Mesenchymal stem cell (in vitro differentiated cells and primary cell): ENCODE data around the gene SHISA3.

Source experiments
- DNase-seq: peaks from one replicate; pipeline ENCODE4 v3.0.0-alpha.2; 2013
- H2AFZ ChIP-seq: one replicate; pipeline ENCODE4 v1.6.1; 2013; ENCODE audit warnings: low read depth, mild to moderate bottlenecking, control low read depth, inconsistent platforms, low read length, moderate library complexity
- H2AK5ac ChIP-seq: 2 replicates; pipeline ENCODE4 v1.6.1; 2013; ENCODE audit warnings: low read length, moderate library complexity, mild to moderate bottlenecking, inconsistent platforms; ENCODE audit not compliant: severe bottlenecking
- H2BK120ac ChIP-seq: one replicate; pipeline ENCODE4 v1.6.1; 2013; ENCODE audit warnings: low read depth, mild to moderate bottlenecking, inconsistent platforms, low read length, moderate library complexity
- H2BK12ac ChIP-seq, 2 experiments: one replicate each; pipeline ENCODE4 v1.6.1; 2013; ENCODE audit warnings: inconsistent platforms in 2 of 2, low read length in 2 of 2, mild to moderate bottlenecking in 2 of 2, moderate library complexity in 2 of 2, control low read depth in 1 of 2
- H2BK15ac ChIP-seq: one replicate; pipeline ENCODE4 v1.6.1; 2013; ENCODE audit warnings: mild to moderate bottlenecking, low read depth, inconsistent platforms; ENCODE audit not compliant: poor library complexity, severe bottlenecking
- H2BK5ac ChIP-seq: 2 replicates; pipeline ENCODE4 v1.6.1; 2013; ENCODE audit warnings: low read depth, mild to moderate bottlenecking, low read length, control low read depth, inconsistent platforms; ENCODE audit not compliant: poor library complexity, severe bottlenecking
- H3K14ac ChIP-seq, 2 experiments: one replicate each; pipeline ENCODE4 v1.6.1; 2013; ENCODE audit warnings: inconsistent platforms in 2 of 2, low read length in 2 of 2, control low read depth in 1 of 2, mild to moderate bottlenecking in 1 of 2, moderate library complexity in 1 of 2
- H3K18ac ChIP-seq, 2 experiments: one replicate each; pipeline ENCODE4 v1.6.1; 2013; ENCODE audit warnings: inconsistent platforms in 2 of 2, low read length in 2 of 2, control low read depth in 1 of 2, low read depth in 1 of 2, mild to moderate bottlenecking in 1 of 2
- H3K23ac ChIP-seq, 2 experiments: one replicate each; pipeline ENCODE4 v1.6.1; 2013; ENCODE audit warnings: inconsistent platforms in 2 of 2, low read length in 2 of 2, mild to moderate bottlenecking in 2 of 2, moderate library complexity in 2 of 2, control low read depth in 1 of 2
- H3K27ac ChIP-seq: 2 replicates; pipeline ENCODE4 v1.5.1; 2013; ENCODE audit warnings: mild to moderate bottlenecking, moderate library complexity, low read length, control low read depth, inconsistent platforms; ENCODE audit not compliant: poor library complexity, severe bottlenecking
- H3K27me3 ChIP-seq, 2 experiments: 2 replicates each; pipeline versions ENCODE4 v1.6.1 to v1.7.0; 2013; ENCODE audit warnings: low read length in 2 of 2, mild to moderate bottlenecking in 2 of 2, moderate library complexity in 2 of 2, control low read depth in 1 of 2, inconsistent platforms in 1 of 2; ENCODE audit not compliant: control insufficient read depth in 1 of 2, insufficient read depth in 1 of 2
- H3K36me3 ChIP-seq, 2 experiments: 2 replicates each; pipeline versions ENCODE4 v1.6.1 to v1.7.0; 2013; ENCODE audit warnings: low read length in 2 of 2, control low read depth in 1 of 2, inconsistent platforms in 1 of 2, low read depth in 1 of 2, mild to moderate bottlenecking in 1 of 2; ENCODE audit not compliant: insufficient read depth in 2 of 2, control insufficient read depth in 1 of 2
- H3K4ac ChIP-seq, 2 experiments: one replicate each; pipeline ENCODE4 v1.6.1; 2013; ENCODE audit warnings: inconsistent platforms in 2 of 2, low read length in 2 of 2, mild to moderate bottlenecking in 2 of 2, moderate library complexity in 2 of 2, control low read depth in 1 of 2, low read depth in 1 of 2
- H3K4me1 ChIP-seq: 2 replicates; pipeline ENCODE4 v1.6.1; 2013; ENCODE audit warnings: low read depth, low read length, control low read depth; ENCODE audit not compliant: control insufficient read depth, insufficient read depth
- H3K4me2 ChIP-seq: 2 replicates; pipeline ENCODE4 v1.6.1; 2013; ENCODE audit warnings: low read length, mild to moderate bottlenecking, inconsistent platforms; ENCODE audit not compliant: poor library complexity, severe bottlenecking
- H3K4me3 ChIP-seq, 2 experiments: 2 replicates each; pipeline versions ENCODE4 v1.5.1 to v1.7.0; 2013; ENCODE audit warnings: low read length in 2 of 2, mild to moderate bottlenecking in 2 of 2, control low read depth in 1 of 2, low read depth in 1 of 2; ENCODE audit not compliant: insufficient read depth in 1 of 2
- H3K79me1 ChIP-seq: replicated peaks from 2 replicates; pipeline ENCODE4 v1.6.1; 2013; ENCODE audit warnings: mild to moderate bottlenecking, control low read depth, low read length, inconsistent platforms; ENCODE audit not compliant: poor library complexity, severe bottlenecking
- H3K9ac ChIP-seq: 2 replicates; pipeline ENCODE4 v1.7.0; 2013; ENCODE audit warnings: mild to moderate bottlenecking, low read length, moderate library complexity
- H3K9me3 ChIP-seq: 2 replicates; pipeline ENCODE4 v1.7.0; 2013; ENCODE audit warnings: mild to moderate bottlenecking, low read length; ENCODE audit not compliant: control insufficient read depth
- H4K8ac ChIP-seq: one replicate; pipeline ENCODE4 v1.6.1; 2013; ENCODE audit warnings: inconsistent platforms, mild to moderate bottlenecking, low read length, moderate library complexity
- H4K91ac ChIP-seq: one replicate; pipeline ENCODE4 v1.6.1; 2013; ENCODE audit warnings: mild to moderate bottlenecking, low read length, inconsistent platforms
- WGBS: methylation state at CpG from one replicate; pipeline ENCODE4 v1.1.7; 2013; ENCODE audit warnings: mixed read lengths; 5-methylcytosine and 5-hydroxymethylcytosine counted together

The SHISA3 gene

DNA sequence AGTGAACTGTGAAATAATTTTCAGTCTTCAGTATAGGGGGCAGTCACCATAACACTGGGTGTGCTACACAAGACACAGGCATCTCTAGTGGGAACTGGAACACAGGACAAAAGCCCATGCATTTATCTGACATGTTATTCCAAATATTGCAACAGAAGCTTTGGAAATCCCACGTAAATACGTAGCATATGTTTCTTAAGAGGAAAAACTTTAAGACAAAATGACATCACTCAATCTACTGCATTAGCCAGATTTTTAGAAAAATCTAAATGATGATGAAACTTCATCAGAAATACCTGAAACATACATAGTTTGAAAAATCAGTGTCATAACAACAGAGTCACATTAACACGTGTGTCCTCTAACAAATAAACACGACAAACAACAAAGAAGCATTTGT lies 14.5 kb downstream of the SHISA3 start:
- H3K79me1 ChIP-seq, result no peaks in the 10 kb centered on the region
- H3K27me3 ChIP-seq, result no peaks in the 10 kb centered on the region
- H2BK15ac ChIP-seq, result no peak overlapping the region
- no peak overlapping the region for H3K14ac ChIP-seq
- H3K23ac ChIP-seq, result no peak overlapping the region
- H2BK12ac ChIP-seq, result no peak overlapping the region
- no peak overlapping the region for H2AK5ac ChIP-seq
- no peaks in the 10 kb centered on the region for H3K36me3 ChIP-seq
- WGBS, result 78% methylated on average over 4 of the region's 4 CpGs
- no peaks in the 10 kb centered on the region for H3K9me3 ChIP-seq
- H3K4me1 ChIP-seq, result peaks cover 4% of the 10 kb centered on the region
- H2BK5ac ChIP-seq, result no peak overlapping the region
- no peak overlapping the region for H4K8ac ChIP-seq
- no peak overlapping the region for H3K4me2 ChIP-seq
- peak; percentile 41 for DNase-seq
- H3K27ac ChIP-seq, result peak overlapping the region; percentile 84
- no peak overlapping the region for H2BK120ac ChIP-seq
- no peak overlapping the region for H3K4me3 ChIP-seq
- H3K18ac ChIP-seq, result no peak overlapping the region
- no peak overlapping the region for H2AFZ ChIP-seq
- H3K9ac ChIP-seq, result peak overlapping the region; percentile 30
- no peak overlapping the region for H3K4ac ChIP-seq
- no peak overlapping the region for H4K91ac ChIP-seq

- Histone ChIP-seq H3K23ac (no peak overlapping the region), H2BK5ac (no peak overlapping the region), H3K4ac (no peak overlapping the region), H3K36me3 (no peaks in the 10 kb centered on the region), H2BK12ac (no peak overlapping the region), H3K4me1 (peaks cover 4% of the 10 kb centered on the region), H4K91ac (no peak overlapping the region), H3K27me3 (no peaks in the 10 kb centered on the region), H3K27ac (peak overlapping the region; percentile 98), H2AK5ac (no peak overlapping the region), H3K4me3 (no peak overlapping the region), H2BK15ac (no peak overlapping the region), H3K14ac (no peak overlapping the region), H4K8ac (no peak overlapping the region), H3K79me1 (no peaks in the 10 kb centered on the region), H3K4me2 (no peak overlapping the region), H3K9me3 (no peaks in the 10 kb centered on the region), H2AFZ (no peak overlapping the region), H3K18ac (no peak overlapping the region), H2BK120ac (no peak overlapping the region), H3K9ac (peak overlapping the region; percentile 30)
- WGBS, result 8% methylated on average over 2 of the region's 2 CpGs
- peak; percentile 69 for DNase-seq
These were observed 15.0 kb downstream of the SHISA3 start for GRCh38 chr4:42412251-42412650.

- no CpG with 5 or more reads among the region's 1 CpG for WGBS
- H3K4ac ChIP-seq, result no peak overlapping the region
These were observed 18.0 kb downstream of the SHISA3 start for GRCh38 chr4:42415281-42415680.

DNA sequence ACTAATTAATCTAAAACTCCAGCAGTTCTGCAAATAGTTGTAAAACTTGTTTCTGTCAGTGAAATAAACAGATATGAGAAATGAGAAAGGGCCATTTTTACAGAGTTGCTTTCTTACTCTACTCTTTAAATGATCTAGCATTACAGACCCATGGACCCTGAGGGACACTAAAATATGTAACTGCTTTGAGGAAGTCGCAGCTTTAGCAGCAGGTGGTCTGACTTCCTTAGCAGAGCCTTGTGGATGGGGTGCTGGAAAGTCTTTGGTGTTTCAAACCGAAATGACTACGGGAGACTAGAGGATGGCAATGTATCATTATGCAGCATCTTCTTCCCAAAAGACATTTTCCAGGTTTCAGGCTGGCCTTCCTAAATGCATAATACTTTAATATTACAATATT lies 18.7 kb downstream of the SHISA3 start:
- H2BK5ac ChIP-seq, result no peak overlapping the region
- H4K8ac ChIP-seq, result no peak overlapping the region
- H3K9ac ChIP-seq, result no peak overlapping the region
- H3K4me3 ChIP-seq, result no peak overlapping the region
- H2BK120ac ChIP-seq, result no peak overlapping the region
- no peak overlapping the region for H3K27ac ChIP-seq
- H2AK5ac ChIP-seq, result no peak overlapping the region
- no peak overlapping the region for H3K4me2 ChIP-seq
- H3K4me1 ChIP-seq, result peaks cover 4% of the 10 kb centered on the region
- H3K14ac ChIP-seq, result no peak overlapping the region
- no peak overlapping the region for H3K18ac ChIP-seq
- DNase-seq, result no peak
- 63% methylated on average over 2 of the region's 3 CpGs for WGBS
- no peak overlapping the region for H4K91ac ChIP-seq
- no peak overlapping the region for H2AFZ ChIP-seq
- H3K23ac ChIP-seq, result no peak overlapping the region
- H3K36me3 ChIP-seq, result no peaks in the 10 kb centered on the region
- no peak overlapping the region for H2BK15ac ChIP-seq
- no peak overlapping the region for H2BK12ac ChIP-seq
- no peak overlapping the region for H3K4ac ChIP-seq
- no peaks in the 10 kb centered on the region for H3K27me3 ChIP-seq
- H3K79me1 ChIP-seq, result no peaks in the 10 kb centered on the region
- no peaks in the 10 kb centered on the region for H3K9me3 ChIP-seq

More at GRCh38 chr4:42415281-42415680, 18.0 kb downstream of the SHISA3 start:
- H2BK12ac ChIP-seq, result no peak overlapping the region
- H2BK120ac ChIP-seq, result no peak overlapping the region
- H3K9ac ChIP-seq, result no peak overlapping the region
- no peak overlapping the region for H4K8ac ChIP-seq
- no peaks in the 10 kb centered on the region for H3K9me3 ChIP-seq
- H2AFZ ChIP-seq, result no peak overlapping the region
- no peak for DNase-seq
- H2AK5ac ChIP-seq, result no peak overlapping the region
- H3K4me2 ChIP-seq, result no peak overlapping the region
- no peak overlapping the region for H3K23ac ChIP-seq
- no peak overlapping the region for H2BK5ac ChIP-seq
- H3K27ac ChIP-seq, result no peak overlapping the region
- H3K4me3 ChIP-seq, result no peak overlapping the region
- H2BK15ac ChIP-seq, result no peak overlapping the region
- no peaks in the 10 kb centered on the region for H3K36me3 ChIP-seq
- H3K14ac ChIP-seq, result no peak overlapping the region
- no peak overlapping the region for H3K18ac ChIP-seq
- H3K79me1 ChIP-seq, result no peaks in the 10 kb centered on the region
- H3K4me1 ChIP-seq, result peaks cover 4% of the 10 kb centered on the region
- no peaks in the 10 kb centered on the region for H3K27me3 ChIP-seq
- H4K91ac ChIP-seq, result no peak overlapping the region
